Sigmoid colon (tissue), 4 donors: ENCODE measurements around the gene TSPEAR.

Source experiments
- EP300 ChIP-seq, 4 donors: sonication (generic); formaldehyde crosslinking; IDR thresholded peaks; one replicate each; pipeline ENCODE4 v1.6.1; 2017; ENCODE audit warnings: antibody characterized with exemption in 4 of 4
- POLR2A ChIP-seq, 2 donors: fragments of 450-650 bp; IDR thresholded peaks; one replicate each; pipeline ENCODE4 v1.6.1; 2016; ENCODE audit warnings: antibody characterized with exemption in 2 of 2, mild to moderate bottlenecking in 2 of 2, moderate library complexity in 2 of 2
- POLR2AphosphoS5 ChIP-seq, 4 donors: sonication (generic); formaldehyde crosslinking; IDR thresholded peaks; one replicate each; pipeline ENCODE4 v1.6.1; 2017; ENCODE audit warnings: antibody characterized with exemption in 4 of 4
- TF ChIP-seq, protein P1 (sequence below), 4 experiments: fragments of 450-650 bp in 3 of 4; fragments of 200-600 bp in 1 of 4; IDR thresholded peaks; one replicate each; pipeline ENCODE4 v1.5.1; 2016 to 2019; ENCODE audit warnings: antibody characterized with exemption in 4 of 4, mild to moderate bottlenecking in 3 of 4, moderate library complexity in 2 of 4

DNA sequence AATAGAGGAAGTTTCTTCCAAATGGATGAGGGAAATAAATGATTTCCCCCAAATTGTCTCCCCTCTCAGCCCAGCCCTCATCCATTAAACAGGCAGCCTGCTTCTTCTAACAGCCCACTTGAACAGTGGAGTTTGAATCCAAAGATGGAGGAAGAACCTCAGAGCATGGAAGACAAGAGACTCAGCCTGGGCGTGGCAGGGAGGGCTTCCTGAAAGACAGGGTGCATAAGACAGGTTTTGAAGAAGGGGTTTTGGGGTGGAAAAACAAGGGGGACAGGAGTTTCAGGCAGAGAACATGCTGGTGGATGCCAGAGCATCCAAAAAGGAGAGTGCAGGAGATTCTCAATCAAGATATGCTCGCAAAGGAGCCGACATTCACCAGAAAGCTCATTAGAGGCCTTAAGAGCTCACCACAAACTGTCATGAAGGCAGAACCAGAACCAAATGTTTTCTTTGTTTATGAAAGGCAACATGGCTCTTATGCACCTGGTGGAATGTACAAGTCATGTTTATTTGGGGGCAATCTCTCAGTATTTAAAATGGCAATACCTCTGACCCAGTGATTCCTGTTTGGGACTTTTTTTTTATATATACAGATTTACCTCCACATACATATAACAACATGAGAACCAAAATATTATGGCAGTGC, 26.5 kb upstream of the TSPEAR start:
- TF ChIP-seq, protein P1, sequence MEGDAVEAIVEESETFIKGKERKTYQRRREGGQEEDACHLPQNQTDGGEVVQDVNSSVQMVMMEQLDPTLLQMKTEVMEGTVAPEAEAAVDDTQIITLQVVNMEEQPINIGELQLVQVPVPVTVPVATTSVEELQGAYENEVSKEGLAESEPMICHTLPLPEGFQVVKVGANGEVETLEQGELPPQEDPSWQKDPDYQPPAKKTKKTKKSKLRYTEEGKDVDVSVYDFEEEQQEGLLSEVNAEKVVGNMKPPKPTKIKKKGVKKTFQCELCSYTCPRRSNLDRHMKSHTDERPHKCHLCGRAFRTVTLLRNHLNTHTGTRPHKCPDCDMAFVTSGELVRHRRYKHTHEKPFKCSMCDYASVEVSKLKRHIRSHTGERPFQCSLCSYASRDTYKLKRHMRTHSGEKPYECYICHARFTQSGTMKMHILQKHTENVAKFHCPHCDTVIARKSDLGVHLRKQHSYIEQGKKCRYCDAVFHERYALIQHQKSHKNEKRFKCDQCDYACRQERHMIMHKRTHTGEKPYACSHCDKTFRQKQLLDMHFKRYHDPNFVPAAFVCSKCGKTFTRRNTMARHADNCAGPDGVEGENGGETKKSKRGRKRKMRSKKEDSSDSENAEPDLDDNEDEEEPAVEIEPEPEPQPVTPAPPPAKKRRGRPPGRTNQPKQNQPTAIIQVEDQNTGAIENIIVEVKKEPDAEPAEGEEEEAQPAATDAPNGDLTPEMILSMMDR (IDR thresholded peaks at IDR 0.05): no peak
- TF ChIP-seq EP300 (IDR thresholded peaks at IDR 0.05) (no peak), POLR2AphosphoS5 (IDR thresholded peaks at IDR 0.05) (no peak), POLR2A (IDR thresholded peaks at IDR 0.05) (no peak)
